Right renal pelvis (tissue), 4 donors: Measurements from ENCODE around the gene ESPNL. TPM values are rescaled to one million over a fixed set of nuclear protein-coding genes. Genes with fewer than 3 reads are reported as not detected.

Experiments
- DNase-seq, 4 donors: peaks; one replicate each; pipeline ENCODE4 v3.0.0-alpha.2; 2013; ENCODE audit warnings: low read depth in 4 of 4, low spot score in 3 of 4, missing footprints in 1 of 4
- polyA plus RNA-seq, 4 donors: library from polyadenylated mRNA; unstranded; fragments of 120-200 nt; gene quantifications; one replicate each; pipeline ENCODE4 v1.2.1, GENCODE V29; 2013; ENCODE audit not compliant: insufficient read length in 4 of 4

Gene ESPNL
- polyA plus RNA-seq, 4 donors: 0.53 to 2.3 (median 1.6) TPM

- DNase-seq: peak in 1 of 4 donors; percentile 33
These were observed 27.3 kb downstream of the ESPNL start for GRCh38 chr2:238127165-238128060.

GRCh38 chr2:238128061-238128440 is 27.9 kb downstream of the ESPNL start:
- no peak for DNase-seq

- DNase-seq: no peak
These were observed 28.4 kb downstream of the ESPNL start for GRCh38 chr2:238128534-238129001.

GRCh38 chr2:238129166-238130010 is 29.2 kb downstream of the ESPNL start:
- DNase-seq: no peak

- no peak for DNase-seq
These were observed 30.1 kb downstream of the ESPNL start for GRCh38 chr2:238130111-238130695.

GRCh38 chr2:238130696-238131628 is 30.8 kb downstream of the ESPNL start:
- DNase-seq: no peak

- no peak for DNase-seq
These were observed 31.8 kb downstream of the ESPNL start for GRCh38 chr2:238131761-238132462.

- DNase-seq: no peak
These were observed 32.6 kb downstream of the ESPNL start for GRCh38 chr2:238132463-238133450.

GRCh38 chr2:238133499-238134392 is 33.6 kb downstream of the ESPNL start:
- DNase-seq: no peak

GRCh38 chr2:238134393-238134785 is 34.2 kb downstream of the ESPNL start:
- DNase-seq: no peak

GRCh38 chr2:238135601-238136150 is 35.5 kb downstream of the ESPNL start:
- no peak for DNase-seq

- DNase-seq: no peak
These were observed 36.8 kb downstream of the ESPNL start for GRCh38 chr2:238136820-238137537.

GRCh38 chr2:238137885-238138284 is 37.7 kb downstream of the ESPNL start:
- no peak for DNase-seq

GRCh38 chr2:238138331-238139195 is 38.4 kb downstream of the ESPNL start, which contains the start of gene KLHL30:
TSS of gene KLHL30 (plus strand) at chr2:238138668. CDS start at chr2:238140755, 2,087 bp downstream.
- DNase-seq: no peak
